ENCODE data around the gene PGA3. TPM values are rescaled to one million over a fixed set of nuclear protein-coding genes. Genes with fewer than 3 reads are reported as not detected.
"Not testable (repeated sequence)": the region's sequence is repeated elsewhere in the genome, so short reads cannot be mapped to it uniquely, and the experiment has no call there.

The PGA3 gene
- polyA plus RNA-seq (2013, experiment 1 of 2; ENCODE audit: insufficient read length), result not detected
- polyA plus RNA-seq (2013, experiment 2 of 2; ENCODE audit: insufficient read length), result not detected

- not testable (repeated sequence) for DNase-seq
These were observed at the start of gene PGA3 for GRCh38 chr11:61202950-61203746. TSS of gene PGA3 (plus strand) at chr11:61203515. CDS start at chr11:61203565, 50 bp downstream.

DNA sequence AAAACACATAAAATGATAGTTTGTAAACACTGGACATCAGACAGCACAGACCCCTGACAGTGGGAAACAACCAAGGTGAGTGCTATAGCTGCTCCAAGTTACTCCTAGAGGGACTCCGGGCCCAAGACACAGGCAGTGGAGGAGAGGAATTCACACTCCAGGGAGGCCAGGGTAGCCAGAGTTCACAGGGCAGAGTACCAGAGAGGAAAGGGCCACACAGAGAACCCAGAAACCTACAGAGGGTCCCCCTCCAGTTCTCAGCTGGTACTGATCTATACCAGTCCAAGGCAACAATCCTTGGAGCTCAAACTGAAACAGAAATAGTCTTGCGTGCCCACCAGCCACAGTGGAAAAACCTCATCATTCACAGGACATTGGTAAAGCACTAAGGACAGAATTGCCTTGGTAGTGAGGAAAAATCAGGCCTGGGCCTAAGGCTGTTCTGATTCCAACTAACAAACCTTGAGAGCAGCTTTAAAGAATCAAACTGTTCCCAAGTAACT lies 49.7 kb upstream of the PGA3 start:
- no peak for DNase-seq

- no peak for DNase-seq
These were observed 48.8 kb upstream of the PGA3 start for GRCh38 chr11:61154528-61154927.

- DNase-seq, result no peak
These were observed 48.0 kb upstream of the PGA3 start for GRCh38 chr11:61155312-61155711.

DNA sequence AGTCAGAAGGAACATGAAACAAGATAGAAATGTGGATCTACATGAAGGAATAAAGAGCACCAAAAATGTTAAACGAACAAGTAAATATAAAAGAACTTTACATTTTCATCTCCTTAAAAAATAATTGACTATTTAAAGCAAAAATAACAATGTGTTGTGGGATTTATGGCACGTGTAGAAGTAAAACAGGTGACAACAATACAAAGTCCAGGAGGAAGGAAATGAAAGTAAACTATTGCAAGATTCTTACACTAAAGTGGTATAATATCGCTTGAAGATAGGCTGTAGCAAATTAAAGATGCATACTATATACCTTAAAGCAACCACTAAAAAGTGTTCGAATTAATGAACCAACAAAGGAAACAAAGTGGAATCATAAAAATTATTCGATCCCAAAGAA lies 47.6 kb upstream of the PGA3 start:
- no peak for DNase-seq

DNA sequence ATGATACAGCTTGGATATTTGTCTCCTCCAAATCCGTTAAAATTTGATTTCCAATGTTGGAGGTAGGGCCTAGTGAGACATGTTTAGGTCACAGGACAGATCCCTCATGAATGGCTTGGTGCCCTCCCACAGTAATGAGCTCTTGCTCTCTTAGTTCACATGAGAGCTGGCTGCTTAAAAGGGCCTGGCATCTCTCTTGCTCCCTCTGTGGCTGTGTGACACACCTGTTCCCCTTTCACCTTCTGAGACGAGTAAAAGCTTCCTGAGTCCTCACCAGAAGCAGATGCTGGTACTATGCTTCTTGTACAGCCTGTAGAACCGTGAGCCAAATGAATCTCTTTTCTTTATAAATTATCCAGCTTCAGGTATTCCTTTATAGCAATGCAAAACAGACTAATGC lies 45.6 kb upstream of the PGA3 start:
- DNase-seq, result no peak

GRCh38 chr11:61158691-61159381 lies 44.5 kb upstream of the PGA3 start:
- DNase-seq, result no peak

DNA sequence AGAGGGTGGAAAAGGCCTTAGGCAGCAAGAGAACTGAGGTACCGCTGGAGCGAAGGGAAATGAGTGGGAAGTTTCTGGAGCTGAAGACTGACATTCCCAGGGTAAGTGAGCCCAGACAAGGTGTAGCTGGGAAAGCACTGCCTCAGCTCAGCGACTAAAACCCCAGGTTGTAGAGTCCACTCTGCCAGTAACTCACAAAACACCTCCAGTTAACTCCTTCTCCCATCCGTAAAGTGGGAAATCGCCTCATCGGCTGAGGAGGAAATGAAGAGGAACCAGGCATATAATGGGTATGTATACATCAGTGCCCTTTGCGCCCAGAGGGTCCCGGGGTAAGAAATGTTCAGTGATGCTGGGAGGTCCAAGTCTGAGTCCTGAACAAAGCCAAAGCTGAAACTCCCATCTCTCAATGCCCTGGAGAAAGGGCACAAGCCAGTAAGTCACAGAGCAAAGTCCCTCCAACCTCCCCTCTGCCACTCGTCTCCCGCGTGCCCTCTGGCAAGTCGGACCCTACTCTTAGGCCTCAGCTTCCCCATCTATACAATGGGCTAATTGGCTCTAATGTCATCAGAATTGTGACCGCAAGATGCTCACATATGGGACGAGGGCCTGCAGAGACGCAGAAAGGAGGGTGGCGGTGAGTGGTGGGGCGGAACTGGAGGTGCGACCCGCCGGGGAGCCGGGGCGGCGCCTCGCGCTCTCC lies 42.7 kb upstream of the PGA3 start:
- no peak for DNase-seq

GRCh38 chr11:61161190-61162091 lies 41.9 kb upstream of the PGA3 start, which contains the start of gene VPS37C:
TSS of gene VPS37C (minus strand) at chr11:61161426. CDS start at chr11:61138829, 22,597 bp downstream.
- DNase-seq, result peak; percentile 82

GRCh38 chr11:61162092-61162941 lies 41.0 kb upstream of the PGA3 start:
- peak; percentile 57 for DNase-seq

- no peak for DNase-seq
These were observed 40.3 kb upstream of the PGA3 start for GRCh38 chr11:61163021-61163420.

DNA sequence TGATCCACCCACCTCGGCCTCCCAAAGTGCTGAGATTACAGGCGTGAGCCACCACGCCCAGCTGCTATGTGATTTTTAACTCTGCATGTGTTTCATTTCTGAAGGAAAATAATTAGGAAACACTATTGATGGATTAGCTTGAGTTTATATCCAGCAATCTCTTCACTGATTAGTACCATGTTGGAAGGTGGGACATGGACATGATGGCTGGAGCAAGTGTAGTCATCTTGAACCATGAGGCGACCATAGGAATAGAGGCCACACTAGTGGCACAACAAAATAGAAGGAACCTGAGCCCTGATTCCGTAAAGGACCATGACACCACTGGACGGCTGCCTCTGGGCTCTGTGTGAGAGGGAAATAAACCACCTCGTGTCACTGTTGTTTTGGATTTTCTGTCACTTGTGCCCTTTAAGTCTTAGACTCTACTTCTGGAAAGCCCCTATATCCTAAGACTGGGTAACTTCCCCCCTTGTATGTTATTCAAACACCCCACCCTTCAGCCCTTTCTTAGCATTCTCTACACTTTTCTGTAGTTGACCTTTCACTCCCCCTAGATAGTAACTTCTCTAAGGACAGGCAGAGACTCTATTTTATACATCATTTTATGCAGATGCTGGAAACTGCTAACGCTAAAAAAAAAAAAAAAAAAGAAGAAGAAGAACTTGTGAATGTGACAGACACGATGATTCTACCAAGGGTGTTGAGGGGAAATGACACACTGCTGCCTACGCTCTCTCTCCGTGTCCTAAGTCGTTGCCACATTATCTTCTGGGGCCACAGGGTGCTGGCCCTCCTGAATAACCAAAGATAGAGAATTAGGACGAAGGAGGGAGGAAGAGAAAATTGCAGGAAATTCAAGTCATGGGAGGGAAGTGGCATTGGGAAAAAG lies 39.4 kb upstream of the PGA3 start:
- DNase-seq, result no peak

GRCh38 chr11:61164606-61165424 lies 38.5 kb upstream of the PGA3 start:
- DNase-seq, result no peak

DNA sequence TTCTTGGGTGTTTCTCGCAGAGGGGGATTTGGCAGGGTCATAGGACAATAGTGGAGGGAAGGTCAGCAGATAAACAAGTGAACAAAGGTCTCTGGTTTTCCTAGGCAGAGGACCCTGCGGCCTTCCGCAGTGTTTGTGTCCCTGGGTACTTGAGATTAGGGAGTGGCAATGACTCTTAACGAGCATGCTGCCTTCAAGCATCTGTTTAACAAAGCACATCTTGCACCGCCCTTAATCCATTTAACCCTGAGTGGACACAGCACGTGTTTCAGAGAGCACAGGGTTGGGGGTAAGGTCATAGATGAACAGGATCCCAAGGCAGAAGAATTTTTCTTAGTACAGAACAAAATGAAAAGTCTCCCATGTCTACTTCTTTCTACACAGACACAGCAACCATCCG lies 37.5 kb upstream of the PGA3 start:
- DNase-seq, result not testable (repeated sequence)

DNA sequence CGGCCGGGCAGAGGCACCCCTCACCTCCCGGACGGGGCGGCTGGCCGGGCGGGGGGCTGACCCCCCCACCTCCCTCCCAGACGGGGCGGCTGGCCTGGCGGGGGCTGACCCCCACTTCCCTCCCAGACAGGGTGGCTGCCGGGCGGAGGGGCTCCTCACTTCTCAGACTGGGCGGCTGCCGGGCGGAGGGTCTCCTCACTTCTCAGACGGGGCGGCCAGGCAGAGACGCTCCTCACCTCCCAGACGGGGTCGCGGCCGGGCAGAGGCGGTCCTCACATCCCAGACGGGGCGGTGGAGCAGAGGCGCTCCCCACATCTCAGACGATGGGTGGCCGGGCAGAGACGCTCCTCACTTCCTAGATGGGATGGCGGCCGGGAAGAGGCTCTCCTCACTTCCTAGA lies 37.0 kb upstream of the PGA3 start:
- DNase-seq, result not testable (repeated sequence)

GRCh38 chr11:61168042-61168688 lies 35.1 kb upstream of the PGA3 start:
- DNase-seq, result no peak

- no peak for DNase-seq
These were observed 34.5 kb upstream of the PGA3 start for GRCh38 chr11:61168800-61169199.

DNA sequence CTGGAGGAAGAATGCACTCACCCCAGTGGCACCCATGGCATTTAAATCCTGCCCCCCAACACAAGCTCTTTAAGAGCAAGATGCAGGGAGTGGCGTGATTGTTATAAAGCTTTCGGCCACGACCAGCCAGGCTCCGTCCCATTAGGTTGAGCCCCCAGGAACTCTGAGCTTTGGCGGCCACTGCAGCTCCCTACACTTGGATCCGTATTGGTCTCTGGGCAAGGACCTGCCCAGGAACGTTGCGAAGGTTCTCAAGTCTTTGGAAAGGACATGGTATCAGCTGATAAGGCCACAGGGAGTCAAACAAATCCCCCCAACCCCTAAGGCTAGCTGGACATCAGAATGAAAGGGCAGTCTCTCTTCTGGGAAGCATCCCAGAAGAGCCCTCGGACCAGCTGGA lies 32.7 kb upstream of the PGA3 start:
- no peak for DNase-seq

All from fibroblast of skin of back (primary cell).